Endothelial cell of umbilical vein (primary cell): Measurements from ENCODE around the gene DNASE1. TPM values are rescaled to one million over a fixed set of nuclear protein-coding genes. Genes with fewer than 3 reads are reported as not detected.

Experiments used
- BruUV-seq: library from RNA; stranded (reverse); fragments of 400-500 nt; replicated peaks from 2 replicates; lab custom pipeline; 2021; lab: Mats Ljungman, UMichigan
- CTCF ChIA-PET: fragments of 300-600, 350-600 bp; sonication (Branson Sonifier 250); formaldehyde crosslinking; loops from one replicate; lab custom pipeline; 2021; ENCODE audit warnings: antibody characterized with exemption, inconsistent platforms; lab: Charles Lee
- POLR2A ChIA-PET: fragments of 300-600, 350-600 bp; sonication (Branson Sonifier 250); formaldehyde crosslinking; loops from one replicate; lab custom pipeline; 2021; ENCODE audit warnings: antibody characterized with exemption, inconsistent platforms; lab: Charles Lee
- DNase-seq: peaks from one replicate; pipeline ENCODE4 v3.0.0-alpha.2; 2011; ENCODE audit warnings: low read depth, low spot score
- FAIRE-seq: peaks from 2 replicates; lab custom pipeline; 2011; peaks lifted over from hg19 to GRCh38; lab: Jason Lieb, UNC
- H2AFZ ChIP-seq: 2 replicates; pipeline ENCODE4 v1.6.0; 2012; ENCODE audit warnings: low read depth, low read length, control low read depth, inconsistent platforms
- H3K27ac ChIP-seq: 2 replicates; pipeline ENCODE4 v1.5.1; 2011; ENCODE audit warnings: low read depth, mild to moderate bottlenecking, control low read depth, low read length, moderate library complexity; ENCODE audit not compliant: insufficient read depth
- H3K27me3 ChIP-seq, 2 experiments: 2 replicates each; pipeline versions ENCODE4 v1.6.0 to v1.6.1; 2011; ENCODE audit warnings: low read length in 2 of 2, mixed read lengths in 1 of 2; ENCODE audit not compliant: control insufficient read depth in 2 of 2, insufficient read depth in 2 of 2
- H3K36me3 ChIP-seq, 2 experiments: 2 replicates in 1 of 2; 3 replicates in 1 of 2; pipeline ENCODE4 v1.5.1; 2011; ENCODE audit warnings: low read length in 2 of 2, mild to moderate bottlenecking in 1 of 2, moderate library complexity in 1 of 2; ENCODE audit not compliant: control insufficient read depth in 2 of 2, insufficient read depth in 2 of 2; ENCODE audit errors: extremely low read depth in 1 of 2
- H3K4me1 ChIP-seq: 3 replicates; pipeline ENCODE4 v1.5.1; 2011; ENCODE audit warnings: mild to moderate bottlenecking, low read length; ENCODE audit not compliant: control insufficient read depth, insufficient read depth; ENCODE audit errors: extremely low read depth
- H3K4me2 ChIP-seq: 2 replicates; pipeline ENCODE4 v1.6.1; 2011; ENCODE audit warnings: low read length, control low read depth, mixed read lengths; ENCODE audit not compliant: insufficient read depth
- H3K4me3 ChIP-seq, 3 experiments: fragments of 200-600 bp in 1 of 3; sonication (generic), shearing (Covaris generic) in 1 of 3; replicated peaks in 1 of 3; 2 replicates each; pipeline ENCODE4 v1.5.1; 2011 to 2016; ENCODE audit warnings: control low read depth in 3 of 3, low read length in 3 of 3, mild to moderate bottlenecking in 2 of 3, inconsistent platforms in 1 of 3, low read depth in 1 of 3, moderate library complexity in 1 of 3; ENCODE audit not compliant: insufficient read depth in 1 of 3
- H3K79me2 ChIP-seq: 2 replicates; pipeline ENCODE4 v1.6.0; 2012; ENCODE audit warnings: low read length, inconsistent platforms; ENCODE audit not compliant: control insufficient read depth, insufficient read depth
- H3K9ac ChIP-seq: replicated peaks from 2 replicates; pipeline ENCODE3; 2011; ENCODE audit warnings: low read length, control low read depth; ENCODE audit not compliant: insufficient read depth; ENCODE audit errors: extremely low read depth
- H3K9me1 ChIP-seq: replicated peaks from 3 replicates; pipeline ENCODE4 v1.6.0; 2011; ENCODE audit warnings: mild to moderate bottlenecking, low read length; ENCODE audit not compliant: control insufficient read depth, insufficient read depth; ENCODE audit errors: extremely low read depth
- H3K9me3 ChIP-seq: replicated peaks from 2 replicates; pipeline ENCODE4 v1.5.1; 2012; ENCODE audit warnings: low read length, inconsistent platforms; ENCODE audit not compliant: control insufficient read depth, insufficient read depth
- H4K20me1 ChIP-seq: replicated peaks from 2 replicates; pipeline ENCODE3; 2011; ENCODE audit warnings: mild to moderate bottlenecking, low read length; ENCODE audit not compliant: control insufficient read depth, insufficient read depth; ENCODE audit errors: extremely low read depth
- CTCF ChIP-seq, 2 donors: IDR thresholded peaks; 1 replicate in 1 of 2; 2 replicates in 1 of 2; pipeline ENCODE4 v1.5.1; 2011; ENCODE audit warnings: low read length in 2 of 2, mild to moderate bottlenecking in 2 of 2, moderate library complexity in 2 of 2, control low read depth in 1 of 2, inconsistent platforms in 1 of 2, low read depth in 1 of 2; ENCODE audit not compliant: insufficient read depth in 1 of 2; ENCODE audit errors: extremely low read depth in 1 of 2
- EZH2 ChIP-seq: IDR thresholded peaks from 2 replicates; pipeline ENCODE4 v1.6.1; 2012; ENCODE audit warnings: borderline replicate concordance, low read depth, mild to moderate bottlenecking, moderate library complexity, low read length, inconsistent platforms; ENCODE audit not compliant: severe bottlenecking
- FOS ChIP-seq: IDR thresholded peaks from 2 replicates; pipeline ENCODE4 v1.6.1; 2011; ENCODE audit warnings: mild to moderate bottlenecking, low read length, moderate library complexity, borderline replicate concordance; ENCODE audit not compliant: insufficient read depth
- GATA2 ChIP-seq: IDR thresholded peaks from 2 replicates; pipeline ENCODE4 v1.7.0; 2011; ENCODE audit warnings: low read depth, mild to moderate bottlenecking, moderate library complexity, mixed read lengths, low read length; ENCODE audit not compliant: insufficient read length, insufficient read depth
- JUN ChIP-seq: IDR thresholded peaks from 2 replicates; pipeline ENCODE4 v1.6.1; 2011; ENCODE audit warnings: borderline replicate concordance, low read depth; ENCODE audit not compliant: insufficient read length, insufficient read depth
- MAX ChIP-seq: IDR thresholded peaks from 2 replicates; pipeline ENCODE4 v1.6.1; 2011; ENCODE audit not compliant: insufficient read depth, insufficient read length
- MYC ChIP-seq: IDR thresholded peaks from one replicate; pipeline ENCODE4 v1.6.1; 2011; ENCODE audit warnings: mild to moderate bottlenecking, low read depth, low read length
- POLR2A ChIP-seq: IDR thresholded peaks from 2 replicates; pipeline ENCODE4 v1.6.1; 2012; ENCODE audit warnings: low read depth, mild to moderate bottlenecking, control low read depth, low read length
- POLR2AphosphoS5 ChIP-seq: IDR thresholded peaks from 2 replicates; pipeline ENCODE4 v1.6.1; 2012; ENCODE audit warnings: low read depth, mild to moderate bottlenecking, control low read depth, low read length, moderate library complexity; ENCODE audit not compliant: insufficient read depth
- dilution Hi-C: fragments of 300-500 bp; cut with MboI; formaldehyde crosslinking; loops from one replicate; pipeline ENCODE4 v1.15.0; 2019; ENCODE audit warnings: low sequenced_read_pairs; ENCODE audit not compliant: extremely low pct_ligation_motif_present
- intact Hi-C: fragments of 100-400 bp; cut with micrococcal nuclease; formaldehyde crosslinking; loops from one replicate; pipeline ENCODE4 v1.10.0; 2022
- polyA plus RNA-seq, 4 experiments: library from polyadenylated mRNA; depleted of rRNA in 3 of 4; stranded (reverse) in 3 of 4; unstranded in 1 of 4; fragments of >200 nt; gene quantifications; 2 replicates each; pipeline versions ENCODE4 v1.2.1 to v1.2.3, GENCODE V29; 2011 to 2012; ENCODE audit warnings: missing spikeins in 1 of 4
- total RNA-seq: library from RNA; stranded (reverse); gene quantifications from 2 replicates; pipeline ENCODE4 v1.2.3, GENCODE V29; 2021

DNASE1 gene
- total and polyA plus RNA-seq, 2 donors (not counting 3 experiments of a cell fraction or from before 2014, with no cell fraction given) = 11.1 to 13.5 TPM

DNA sequence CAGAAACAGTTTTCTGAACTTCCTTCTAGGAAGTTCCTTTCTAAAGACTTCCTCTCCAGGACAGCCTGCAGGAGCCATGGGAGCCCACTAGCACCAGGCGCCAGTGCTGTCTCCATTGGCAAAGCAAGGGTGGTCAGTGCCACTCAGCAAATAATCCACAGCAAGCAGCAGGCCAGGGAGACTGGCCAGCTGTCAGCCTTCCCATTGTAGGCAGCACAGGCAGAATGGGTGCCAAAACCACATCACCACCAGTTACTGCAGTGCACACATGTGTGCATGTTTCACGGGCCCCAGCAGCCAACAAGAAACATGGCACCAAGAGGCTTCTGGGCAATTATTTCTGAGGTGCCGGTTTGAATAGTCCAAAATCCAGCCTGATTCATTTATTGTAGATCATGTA is 26.7 kb downstream of the DNASE1 start:
- Histone ChIP-seq H3K27ac (no peak overlapping the region), H3K9ac (no peak overlapping the region), H4K20me1 (no peaks in the 10 kb centered on the region), H3K27me3 (no peaks in the 10 kb centered on the region), H3K4me2 (no peak overlapping the region), H3K36me3 (peaks cover 9 to 12% of the 10 kb centered on the region in 2 experiments), H2AFZ (no peak overlapping the region), H3K9me1 (no peaks in the 10 kb centered on the region), H3K9me3 (no peaks in the 10 kb centered on the region), H3K4me3 (no peak overlapping the region), H3K79me2 (no peaks in the 10 kb centered on the region), H3K4me1 (peaks cover 11% of the 10 kb centered on the region)
- intact Hi-C loops (no loop called here), dilution Hi-C loops (no loop called here)
- POLR2A ChIA-PET = no interaction called here
- CTCF ChIA-PET = interaction anchor here (0.5 to 2.1 kb wide), 2 partner anchors 8 to 9 kb away, joined by 3 to 8 read pairs; no protein-coding TSS in a partner anchor
- DNase-seq = no peak
- BruUV-seq = no TSS peak
- no peak for FAIRE-seq
- no peak for TF ChIP-seq MAX
- no peak for TF ChIP-seq EZH2
- TF ChIP-seq CTCF (IDR thresholded peaks at IDR 0.05; ENCODE audit: extremely low read depth in 1 of 2, insufficient read depth in 1 of 2, low read depth in 1 of 2, low read length in 2 of 2) = no peak
- no peak for TF ChIP-seq MYC
- TF ChIP-seq GATA2 = no peak
- no peak for TF ChIP-seq POLR2A
- no peak for TF ChIP-seq FOS
- TF ChIP-seq JUN = no peak
- no peak for TF ChIP-seq POLR2AphosphoS5
